IPS-NIHi7 (cell line): ENCODE measurements around the gene AKAP8.

Source experiments
- DNase-seq: peaks from one replicate; pipeline ENCODE4 v3.0.0; 2012; ENCODE audit warnings: mixed read lengths; ENCODE audit errors: extremely low spot score

AKAP8 gene

DNA sequence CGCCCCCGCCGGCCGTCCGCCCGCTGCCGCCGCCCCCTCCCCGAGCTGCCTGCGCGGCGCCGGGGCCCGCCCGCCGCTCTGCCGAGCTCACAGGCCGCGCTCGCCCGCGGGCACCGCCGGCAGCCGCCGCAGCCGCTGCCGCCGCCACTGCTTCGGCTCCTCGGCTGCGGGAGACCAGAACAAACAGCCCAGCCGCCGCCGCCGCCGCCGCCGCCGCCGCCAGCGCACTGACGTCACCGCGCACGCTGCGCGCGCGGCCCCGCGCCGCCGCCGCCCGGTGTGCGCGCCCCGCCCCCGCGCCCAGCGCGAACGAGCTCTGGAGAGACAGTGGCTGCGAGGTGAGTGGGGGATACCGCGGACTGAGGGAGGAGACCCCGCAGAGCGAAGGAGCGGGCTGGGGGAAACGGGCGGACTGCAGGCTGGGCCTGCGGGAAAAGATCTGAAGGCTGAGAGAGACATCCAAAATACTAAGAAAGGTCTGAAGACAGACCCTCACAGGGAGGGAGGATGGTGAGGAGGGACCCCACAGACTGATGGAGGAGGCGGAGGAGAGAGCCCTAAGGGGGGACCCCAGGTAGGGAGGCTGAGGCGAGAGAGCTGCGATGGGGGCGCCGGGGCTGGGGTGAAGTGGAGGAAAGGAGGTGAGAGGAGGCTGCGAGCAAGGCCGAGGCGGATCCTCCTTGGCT, 47.1 kb downstream of the AKAP8 start, which contains the start of gene BRD4:
Gene BRD4, minus strand, starts transcription at position 229 of the 686 bp plus-strand sequence. CDS start 59,440 bp downstream, outside the sequence.
- DNase-seq, result peak; percentile 96

DNA sequence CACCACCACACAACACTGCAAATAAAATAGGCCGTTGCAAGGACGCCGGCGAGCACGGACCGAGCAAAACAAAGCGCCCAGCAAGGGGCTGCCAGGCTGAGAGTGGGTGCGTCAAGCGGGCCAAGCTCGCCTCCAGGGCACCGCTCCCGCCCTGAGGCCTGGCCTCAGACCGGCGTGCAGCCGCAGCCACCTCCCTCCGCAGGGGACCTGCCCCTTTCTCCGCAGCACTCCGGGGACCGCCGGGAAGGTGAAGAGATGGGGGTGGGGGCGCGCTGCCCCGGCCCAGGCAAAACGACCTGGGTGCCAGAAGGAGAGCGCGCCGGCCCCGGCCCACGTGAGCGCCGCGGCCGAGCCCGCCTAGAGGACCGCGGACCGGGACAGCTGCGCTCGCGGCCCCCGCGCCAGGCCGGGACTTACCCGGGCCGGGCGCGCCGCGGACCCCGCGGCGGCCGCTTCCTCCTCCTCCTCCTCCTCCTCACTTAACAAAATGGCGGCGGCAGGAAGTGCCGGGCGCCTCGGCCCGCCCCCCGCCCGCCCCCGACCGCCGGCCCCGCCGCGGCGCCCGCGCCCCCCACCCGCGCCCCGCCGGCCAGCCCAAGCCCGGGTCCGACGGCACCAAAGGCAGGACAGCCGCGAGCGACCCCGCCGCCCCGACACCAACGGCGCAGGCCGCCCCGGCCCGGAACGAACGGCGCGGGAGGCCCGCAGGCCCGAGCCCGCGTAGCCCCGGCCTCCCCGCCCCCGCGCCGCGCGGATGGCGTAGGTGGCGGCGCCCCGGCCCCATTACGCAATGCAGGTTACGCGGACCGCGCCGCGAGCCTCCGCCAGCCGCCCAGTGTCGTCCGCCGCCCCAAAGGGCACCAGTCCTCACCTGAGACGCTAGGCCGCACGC, 47.9 kb downstream of the AKAP8 start:
- DNase-seq, result peak; percentile 76

DNA sequence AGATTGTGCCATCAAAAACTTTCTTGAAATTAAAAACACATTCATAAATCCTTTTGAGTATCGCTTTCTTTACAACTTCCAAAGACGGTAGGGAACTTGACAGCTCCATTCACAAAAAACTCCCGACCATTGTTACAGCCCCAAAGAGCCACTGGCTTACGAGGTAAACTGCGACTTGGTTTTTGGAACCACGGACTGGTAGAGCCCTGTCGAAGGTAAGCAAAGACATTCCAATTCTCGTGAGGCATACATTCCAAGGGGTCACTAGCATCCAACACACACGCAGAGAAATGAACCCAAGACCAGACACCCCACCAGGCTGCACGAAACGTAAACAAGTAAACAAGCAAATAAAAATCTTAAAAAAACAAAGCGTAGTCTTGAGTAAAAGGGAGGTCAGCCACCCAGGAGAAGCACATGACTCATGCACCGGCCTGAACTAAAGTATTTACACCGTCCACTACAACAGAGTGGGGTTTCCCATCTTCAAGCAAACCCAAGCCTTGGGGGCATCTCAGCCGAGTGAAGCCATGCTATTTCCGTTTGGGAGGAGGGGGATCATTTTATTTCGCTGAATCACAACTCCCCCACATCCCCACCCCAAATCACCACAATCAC, 48.7 kb downstream of the AKAP8 start:
- no peak for DNase-seq

DNA sequence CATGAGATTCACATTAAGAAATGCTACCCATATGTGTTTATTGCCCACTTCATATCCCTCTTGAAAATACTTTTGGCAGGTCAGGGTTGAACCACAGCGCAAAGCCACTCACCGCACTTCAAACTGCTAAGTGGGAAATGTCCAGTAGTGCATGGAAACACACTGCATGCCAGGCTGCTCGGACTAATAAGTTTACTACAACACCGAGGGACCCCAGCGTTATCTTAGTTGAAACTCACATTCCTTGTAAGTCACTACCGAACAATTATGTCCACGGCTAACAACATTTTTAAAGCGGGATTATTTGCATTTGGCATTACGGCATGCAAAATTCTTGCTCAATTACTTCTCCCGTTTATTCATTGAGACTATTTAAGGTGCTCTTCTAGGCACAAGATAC, 51.3 kb downstream of the AKAP8 start:
- DNase-seq, result no peak

DNA sequence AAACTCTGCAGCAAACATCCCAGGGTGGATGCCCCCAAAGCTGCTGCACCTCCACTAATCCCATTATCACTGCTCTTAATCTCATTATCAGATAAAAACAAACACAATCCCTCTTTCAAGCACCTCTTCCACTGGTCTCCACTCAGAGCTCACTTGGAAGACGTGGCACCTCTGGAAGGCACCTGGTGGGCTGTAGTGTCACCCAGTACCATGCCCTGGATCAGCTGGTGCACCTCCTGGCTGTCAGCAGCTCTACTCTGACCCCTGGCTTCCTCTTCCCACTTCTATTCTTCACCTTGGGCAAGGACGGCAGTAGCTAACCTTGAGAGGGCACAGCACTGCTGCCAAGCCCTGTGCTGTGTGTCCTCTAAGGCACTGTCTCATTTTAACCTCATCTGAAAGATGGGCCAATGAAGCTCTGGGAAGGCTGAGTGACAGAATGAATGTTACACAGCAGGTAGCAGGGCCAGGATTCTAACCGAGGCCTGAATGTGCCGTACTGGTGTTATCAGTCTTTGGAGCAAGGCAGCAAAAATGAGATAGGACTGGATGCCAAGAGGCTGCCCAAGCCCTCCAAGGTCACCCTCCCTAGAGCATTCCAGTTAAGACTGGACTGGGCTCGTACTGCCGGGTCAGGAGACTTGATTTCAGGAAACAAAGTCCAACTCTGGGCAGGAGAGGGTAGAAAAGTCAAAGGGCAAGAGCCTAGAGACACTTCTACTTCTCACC, 54.6 kb downstream of the AKAP8 start:
- DNase-seq, result no peak

DNA sequence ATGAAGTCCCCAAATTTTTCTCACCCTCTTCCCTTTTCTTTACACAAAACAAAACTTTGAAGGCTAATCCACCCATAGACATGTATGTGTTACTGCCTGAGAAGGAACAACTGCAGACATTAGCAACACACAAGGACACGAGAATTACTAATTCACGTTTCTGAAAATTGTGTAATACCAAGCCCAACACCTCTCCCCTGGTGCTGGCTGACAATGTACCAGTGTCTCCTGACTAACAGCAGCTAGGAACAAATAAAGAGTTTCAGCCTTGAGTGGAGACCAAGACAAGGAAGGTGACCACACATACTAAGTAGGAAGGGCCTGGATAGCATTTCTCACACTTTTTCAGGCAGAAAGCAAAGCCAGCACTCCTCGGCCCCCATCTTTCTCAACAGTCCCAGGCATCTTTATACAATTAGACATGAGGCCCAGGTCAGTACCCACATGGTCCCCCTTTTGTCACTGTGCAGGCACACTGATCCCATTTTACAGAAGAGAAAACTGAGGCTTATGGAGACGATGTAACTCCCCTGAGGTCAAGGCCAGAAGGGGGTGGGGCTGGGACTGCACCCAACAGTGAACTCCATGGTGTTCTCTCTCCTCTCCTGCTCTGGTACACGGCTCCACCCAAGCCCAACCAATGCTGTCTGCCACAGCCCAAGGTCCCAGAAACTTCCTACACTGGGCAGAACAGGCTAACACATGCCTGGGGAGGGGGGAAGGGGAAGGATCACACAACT, 55.9 kb downstream of the AKAP8 start:
- DNase-seq, result no peak

DNA sequence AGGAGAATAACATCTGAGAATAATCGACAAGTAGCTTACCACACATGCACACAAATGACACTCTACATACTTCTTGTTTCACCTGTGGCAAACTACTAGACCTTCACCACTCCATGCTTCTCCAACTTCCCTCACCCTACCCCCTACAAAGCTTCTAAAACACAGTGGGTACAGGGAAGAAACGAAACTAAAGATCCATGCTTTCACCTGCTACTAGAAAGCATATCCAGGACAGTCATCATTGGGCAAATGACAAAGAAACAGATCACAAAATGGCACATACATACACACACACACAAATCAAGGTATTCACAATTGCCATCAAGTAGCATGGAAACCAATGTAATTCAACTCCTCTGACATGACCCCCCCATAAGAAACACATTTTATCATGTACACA, 57.8 kb downstream of the AKAP8 start:
- DNase-seq, result no peak

DNA sequence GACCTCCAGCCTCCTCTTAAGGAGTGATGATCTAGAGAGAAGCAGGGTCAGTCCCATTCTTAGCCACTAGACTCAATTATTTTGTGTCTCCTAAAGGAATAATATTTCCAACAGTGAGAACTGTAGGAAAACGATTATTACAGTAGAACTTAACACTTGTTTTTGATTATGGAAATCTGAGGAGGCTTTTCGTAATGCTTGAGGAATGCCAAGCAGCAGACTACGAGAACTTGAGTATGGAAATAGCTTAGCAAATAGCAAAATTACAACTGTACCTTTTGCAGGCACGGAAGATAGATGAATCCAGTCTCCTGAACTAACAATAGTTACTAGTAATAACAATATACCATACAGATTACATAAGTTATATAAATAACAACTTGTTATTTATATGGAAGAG, 59.5 kb downstream of the AKAP8 start:
- no peak for DNase-seq

DNA sequence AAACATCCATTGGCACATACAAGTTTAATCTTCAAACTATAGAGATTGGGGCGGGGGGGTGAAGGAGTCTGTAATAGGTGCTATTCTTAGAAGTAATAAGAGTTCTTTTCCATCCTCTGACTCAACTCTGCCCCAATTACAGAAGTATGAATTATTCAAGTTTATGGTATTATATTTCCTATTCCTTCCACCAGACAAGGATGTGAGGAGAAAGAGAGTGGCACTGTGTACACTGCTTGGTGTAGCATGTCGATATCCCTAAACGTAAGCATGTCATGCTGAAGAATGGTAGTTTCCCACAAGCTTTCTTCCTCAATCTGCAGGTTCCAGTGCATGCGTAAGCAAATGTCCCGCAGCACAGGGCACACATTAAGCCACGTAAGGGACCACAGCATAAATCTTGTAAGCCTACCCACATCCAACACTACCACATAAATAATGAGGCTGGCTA, 61.3 kb downstream of the AKAP8 start:
- DNase-seq, result no peak

DNA sequence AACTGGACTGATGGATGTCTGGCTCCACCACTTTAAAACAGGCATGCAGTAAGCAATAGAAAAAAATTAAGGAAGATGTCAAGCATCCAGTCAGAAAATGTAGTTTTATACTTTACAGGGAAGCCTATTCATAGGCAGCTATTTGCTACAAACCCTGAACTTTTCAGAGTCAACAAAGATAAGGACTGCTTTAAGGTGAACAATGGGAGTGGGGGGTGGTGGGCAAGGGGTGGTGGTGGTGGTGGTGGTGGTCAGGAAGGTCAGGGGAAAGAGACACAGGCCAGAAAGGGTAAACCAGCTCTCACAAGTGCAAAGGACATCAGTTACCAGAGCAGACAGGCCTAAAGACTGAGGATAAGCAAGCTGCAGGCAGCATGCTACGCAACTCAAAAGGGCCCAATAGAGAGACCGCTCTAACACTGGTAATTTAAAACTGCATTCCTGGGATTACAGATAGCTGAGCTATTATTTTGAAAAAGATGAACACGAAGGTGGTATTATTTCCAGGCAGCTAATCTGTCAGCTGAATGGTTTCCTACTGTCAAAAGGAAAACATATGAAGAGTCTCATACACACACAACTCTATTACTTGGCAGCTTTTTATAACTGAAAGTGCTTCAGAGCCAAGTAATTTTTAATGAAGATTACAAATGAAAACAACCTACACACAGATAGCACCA, 62.1 kb downstream of the AKAP8 start:
- no peak for DNase-seq

DNA sequence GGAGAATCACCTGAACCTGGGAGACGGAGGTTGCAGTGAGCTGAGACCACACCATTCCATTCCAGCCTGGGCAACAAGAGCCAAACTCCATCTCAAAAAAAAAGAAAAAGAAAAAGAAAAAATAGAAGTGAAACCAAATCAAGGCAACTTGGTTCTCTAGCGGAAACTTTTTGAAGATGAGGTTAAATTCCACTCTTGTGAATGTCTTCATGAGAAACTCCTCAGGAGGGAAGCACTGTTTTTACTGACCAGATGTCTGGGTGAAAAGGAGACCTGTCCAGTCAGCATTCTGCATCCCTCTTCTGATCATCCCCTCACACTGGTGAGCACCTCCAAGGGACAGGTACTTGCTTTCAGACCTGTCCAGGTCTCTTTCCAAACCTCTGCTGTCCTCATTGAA, 63.1 kb downstream of the AKAP8 start:
- no peak for DNase-seq

DNA sequence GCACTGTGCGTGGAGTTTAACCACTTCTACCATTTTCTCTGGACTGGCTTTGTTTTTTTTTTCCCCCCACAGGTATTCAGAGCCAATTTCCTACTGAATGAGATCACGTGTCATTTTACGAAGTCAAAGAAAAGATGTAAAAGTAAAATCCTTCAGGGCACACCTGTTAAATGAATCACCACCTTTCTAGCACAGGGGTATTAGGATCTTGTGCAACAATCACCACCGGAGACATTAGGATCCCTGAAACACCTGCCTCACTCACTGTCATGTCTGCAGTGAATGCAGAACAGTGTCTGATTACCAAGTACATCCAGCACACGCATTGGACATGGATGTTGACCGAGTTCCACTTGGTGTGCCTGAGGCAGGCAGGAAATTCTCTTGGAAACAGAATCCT, 64.5 kb downstream of the AKAP8 start:
- no peak for DNase-seq

DNA sequence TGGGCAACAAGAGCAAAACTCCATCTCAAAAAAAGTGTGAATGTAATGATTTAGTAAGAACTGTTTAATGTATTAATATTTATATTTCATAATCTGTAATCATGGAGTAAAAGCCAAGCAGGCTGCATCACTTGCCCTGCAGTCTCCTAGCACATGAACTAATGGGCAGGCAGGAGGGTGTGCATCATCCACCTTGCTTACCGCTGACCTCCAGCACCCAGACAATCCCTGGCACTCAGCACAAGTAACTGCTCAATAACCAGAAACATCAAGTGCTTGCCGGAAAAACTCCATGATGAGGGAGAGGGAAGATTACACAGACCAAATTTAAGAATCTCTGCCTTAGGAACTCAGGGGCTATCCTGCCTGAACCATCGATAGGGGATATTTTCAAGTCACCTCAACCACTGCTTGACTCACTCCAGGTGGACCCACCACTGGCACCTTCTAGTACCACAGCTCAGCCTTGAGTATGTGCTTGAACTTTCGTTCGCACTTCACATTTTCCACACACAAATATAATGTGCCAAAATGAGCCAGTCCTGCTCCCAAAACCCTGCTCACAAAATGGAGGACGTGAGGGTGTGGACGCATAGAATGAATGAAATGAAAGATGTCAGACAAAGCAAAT, 65.8 kb downstream of the AKAP8 start:
- DNase-seq, result no peak

DNA sequence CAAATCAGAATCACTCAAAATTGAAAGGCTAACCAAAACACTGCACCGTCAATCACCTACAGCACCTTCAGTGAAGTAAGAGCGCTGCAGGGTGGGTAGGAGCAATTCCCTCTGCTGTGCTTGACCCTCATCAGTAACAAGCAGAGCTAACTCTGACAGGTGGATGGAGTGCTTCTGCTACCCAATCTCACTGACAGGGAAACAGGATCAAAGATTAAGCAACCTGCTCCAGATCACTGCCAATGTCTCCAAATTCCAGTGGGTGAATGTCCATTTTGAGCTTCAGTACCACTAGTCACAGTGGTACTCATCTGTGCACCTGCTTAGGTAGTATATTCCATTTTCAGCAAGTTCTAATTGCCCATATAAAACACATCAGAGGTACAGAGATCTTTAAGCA, 72.4 kb downstream of the AKAP8 start:
- DNase-seq, result no peak

DNA sequence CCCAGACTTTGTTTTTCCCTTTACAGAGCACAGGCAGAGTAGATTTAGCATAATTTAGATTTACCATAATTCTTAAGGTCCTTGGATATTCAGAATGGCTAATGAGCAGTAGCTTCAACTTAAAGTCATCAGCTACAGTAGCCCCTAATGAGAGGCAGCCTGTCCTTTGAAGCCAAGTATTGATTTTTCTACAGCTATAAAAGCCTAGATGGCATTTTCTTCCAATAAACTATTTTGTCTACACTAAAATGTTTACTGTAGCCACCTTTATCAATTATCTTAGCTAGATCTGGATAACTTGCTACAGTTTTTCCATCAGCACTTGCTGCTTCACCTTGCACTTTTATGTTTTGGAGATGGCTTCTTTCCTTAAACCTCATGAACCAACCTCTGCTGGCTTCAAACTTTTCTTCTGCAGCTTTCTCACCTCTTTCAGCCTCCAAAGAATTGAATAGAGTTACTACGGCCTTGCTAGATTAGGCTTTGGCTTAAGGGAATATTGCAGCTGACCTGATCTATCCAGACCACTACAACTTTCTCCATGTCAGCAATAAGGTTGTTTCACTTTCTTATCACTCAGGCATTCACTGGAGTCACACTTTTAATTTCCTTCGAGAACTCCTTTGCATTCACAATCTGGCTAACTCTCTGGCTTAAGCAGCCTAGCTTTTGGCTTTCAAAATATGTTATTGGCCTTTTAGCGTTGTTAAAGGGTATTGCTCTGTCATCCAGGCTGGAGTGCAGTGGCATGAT, 73.8 kb downstream of the AKAP8 start:
- no peak for DNase-seq

DNA sequence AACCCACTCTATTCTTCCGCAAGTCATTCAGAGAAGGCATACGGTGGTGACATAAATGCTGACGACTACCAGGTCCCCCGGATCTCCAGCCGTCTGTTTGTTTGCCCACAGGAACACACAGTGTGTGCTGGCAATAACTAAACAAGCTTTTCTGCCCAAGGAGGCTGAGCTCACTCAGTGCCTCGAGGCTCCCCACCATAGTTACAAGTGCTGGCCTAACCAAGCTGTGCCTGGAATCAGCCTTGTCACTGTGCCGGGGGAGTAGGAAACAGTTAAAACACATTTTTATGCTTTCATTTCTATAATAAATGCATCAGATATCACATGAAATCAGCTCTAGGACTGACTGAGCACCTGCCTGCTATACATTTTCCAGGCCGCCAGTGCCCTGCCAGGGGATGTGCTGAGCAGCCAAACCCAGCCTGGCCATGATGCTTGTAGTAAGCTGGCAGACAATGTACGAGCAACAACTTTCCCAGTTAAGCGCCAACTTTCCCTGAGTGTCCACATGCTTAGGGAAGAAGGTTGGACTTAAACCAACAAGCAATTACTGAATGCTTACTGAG, 75.4 kb downstream of the AKAP8 start:
- DNase-seq, result no peak
